ENCODE measurements around the gene GLRA2.

- TF ChIP-seq CREB1 (IDR thresholded peaks at IDR 0.05; ENCODE audit: low read depth) (no peak), YY1 (IDR thresholded peaks at IDR 0.05; ENCODE audit: low read depth) (no peak), CEBPB (IDR thresholded peaks at IDR 0.05) (no peak), REST (IDR thresholded peaks at IDR 0.05; ENCODE audit: low read depth) (no peak), TAF1 (IDR thresholded peaks at IDR 0.05; ENCODE audit: low read depth) (no peak), USF1 (IDR thresholded peaks at IDR 0.05) (no peak), RAD21 (IDR thresholded peaks at IDR 0.05; ENCODE audit: low read depth) (no peak), TCF12 (IDR thresholded peaks at IDR 0.05; ENCODE audit: low read depth) (no peak), MAX (IDR thresholded peaks at IDR 0.05) (no peak)
Observed at GRCh38 chrX:14641681-14642655, 112.6 kb downstream of the GLRA2 start.

All from Ishikawa (cell line).